Measurements from ENCODE around the gene TEX53.

DNA sequence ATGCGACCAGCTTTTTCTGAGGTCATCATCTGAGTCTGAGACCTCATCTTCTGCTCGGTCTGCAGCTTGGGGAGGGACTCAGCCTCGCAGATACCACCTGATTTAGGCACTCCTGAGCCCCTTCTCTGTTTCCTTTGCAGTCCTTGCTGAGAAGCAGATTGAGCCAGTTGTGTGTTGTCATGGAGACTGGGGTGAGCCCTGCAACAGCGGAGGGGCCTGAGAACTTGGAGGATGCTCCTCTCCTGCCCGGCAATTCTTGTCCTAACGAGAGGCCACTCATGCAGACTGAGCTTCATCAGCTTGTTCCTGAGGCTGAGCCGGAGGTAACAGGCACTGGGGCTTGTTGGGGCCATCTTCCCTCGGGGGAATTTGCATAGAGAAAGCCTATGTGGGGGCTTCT is 19.2 kb downstream of the TEX53 start:
- TF ChIP-seq, protein P1, sequence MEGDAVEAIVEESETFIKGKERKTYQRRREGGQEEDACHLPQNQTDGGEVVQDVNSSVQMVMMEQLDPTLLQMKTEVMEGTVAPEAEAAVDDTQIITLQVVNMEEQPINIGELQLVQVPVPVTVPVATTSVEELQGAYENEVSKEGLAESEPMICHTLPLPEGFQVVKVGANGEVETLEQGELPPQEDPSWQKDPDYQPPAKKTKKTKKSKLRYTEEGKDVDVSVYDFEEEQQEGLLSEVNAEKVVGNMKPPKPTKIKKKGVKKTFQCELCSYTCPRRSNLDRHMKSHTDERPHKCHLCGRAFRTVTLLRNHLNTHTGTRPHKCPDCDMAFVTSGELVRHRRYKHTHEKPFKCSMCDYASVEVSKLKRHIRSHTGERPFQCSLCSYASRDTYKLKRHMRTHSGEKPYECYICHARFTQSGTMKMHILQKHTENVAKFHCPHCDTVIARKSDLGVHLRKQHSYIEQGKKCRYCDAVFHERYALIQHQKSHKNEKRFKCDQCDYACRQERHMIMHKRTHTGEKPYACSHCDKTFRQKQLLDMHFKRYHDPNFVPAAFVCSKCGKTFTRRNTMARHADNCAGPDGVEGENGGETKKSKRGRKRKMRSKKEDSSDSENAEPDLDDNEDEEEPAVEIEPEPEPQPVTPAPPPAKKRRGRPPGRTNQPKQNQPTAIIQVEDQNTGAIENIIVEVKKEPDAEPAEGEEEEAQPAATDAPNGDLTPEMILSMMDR (IDR thresholded peaks at IDR 0.05; ENCODE audit: poor library complexity): no peak
- TF ChIP-seq EZH2 (IDR thresholded peaks at IDR 0.05; ENCODE audit: borderline replicate concordance): no peak
